Measurements from ENCODE around the gene FNTB.

DNA sequence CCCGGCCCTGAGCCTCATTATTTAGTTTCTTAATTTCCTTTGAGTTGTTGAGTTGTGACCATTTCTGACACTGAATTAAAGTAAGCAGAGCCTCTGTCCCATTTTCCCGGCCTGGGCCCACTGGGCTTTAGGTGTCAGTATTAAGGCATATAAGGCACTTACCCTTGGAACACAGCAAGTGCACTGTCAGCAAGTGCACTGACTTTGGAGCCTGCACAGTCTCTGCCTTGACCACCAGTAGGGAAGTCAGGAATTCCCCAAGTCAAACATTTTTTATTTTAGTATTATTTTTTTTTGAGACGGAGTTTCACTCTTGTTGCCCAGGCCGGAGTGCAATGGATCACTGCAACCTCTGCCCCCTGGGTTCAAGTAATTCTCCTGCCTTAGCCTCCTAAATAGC, 59.0 kb downstream of the FNTB start:
- TF ChIP-seq, protein P1, sequence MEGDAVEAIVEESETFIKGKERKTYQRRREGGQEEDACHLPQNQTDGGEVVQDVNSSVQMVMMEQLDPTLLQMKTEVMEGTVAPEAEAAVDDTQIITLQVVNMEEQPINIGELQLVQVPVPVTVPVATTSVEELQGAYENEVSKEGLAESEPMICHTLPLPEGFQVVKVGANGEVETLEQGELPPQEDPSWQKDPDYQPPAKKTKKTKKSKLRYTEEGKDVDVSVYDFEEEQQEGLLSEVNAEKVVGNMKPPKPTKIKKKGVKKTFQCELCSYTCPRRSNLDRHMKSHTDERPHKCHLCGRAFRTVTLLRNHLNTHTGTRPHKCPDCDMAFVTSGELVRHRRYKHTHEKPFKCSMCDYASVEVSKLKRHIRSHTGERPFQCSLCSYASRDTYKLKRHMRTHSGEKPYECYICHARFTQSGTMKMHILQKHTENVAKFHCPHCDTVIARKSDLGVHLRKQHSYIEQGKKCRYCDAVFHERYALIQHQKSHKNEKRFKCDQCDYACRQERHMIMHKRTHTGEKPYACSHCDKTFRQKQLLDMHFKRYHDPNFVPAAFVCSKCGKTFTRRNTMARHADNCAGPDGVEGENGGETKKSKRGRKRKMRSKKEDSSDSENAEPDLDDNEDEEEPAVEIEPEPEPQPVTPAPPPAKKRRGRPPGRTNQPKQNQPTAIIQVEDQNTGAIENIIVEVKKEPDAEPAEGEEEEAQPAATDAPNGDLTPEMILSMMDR (IDR thresholded peaks at IDR 0.05), result no peak
- no peak for TF ChIP-seq POLR2A (IDR thresholded peaks at IDR 0.05)
